Measurements from ENCODE around the gene PNO1. TPM values are rescaled to one million over a fixed set of nuclear protein-coding genes. Genes with fewer than 3 reads are reported as not detected.

The PNO1 gene
- total and polyA plus RNA-seq, 9 of the 15 experiments (the other 6 are each of a cell fraction or from before 2014, with no cell fraction given), result 11.8 to 81.7 (median 41.1) TPM

GRCh38 chr2:68187329-68187728 is 29.6 kb downstream of the PNO1 start:
- BruUV-seq (replicated peaks), result no TSS peak
- no peak for ATAC-seq
- Histone ChIP-seq H3K79me2 (ENCODE audit: control insufficient read depth, insufficient read depth, low read length) (peaks cover 76% of the 10 kb centered on the region), H3K27me3 (ENCODE audit: control insufficient read depth in 2 of 2, insufficient read depth in 2 of 2, low read length in 2 of 2) (no peaks in the 10 kb centered on the region), H3K27ac (ENCODE audit: extremely low read depth, low read depth, low read length) (no peak overlapping the region), H2AFZ (ENCODE audit: low read depth, low read length) (no peak overlapping the region), H3K9me3 (replicated peaks; ENCODE audit: control insufficient read depth, insufficient read depth, low read depth, low read length) (no peaks in the 10 kb centered on the region), H3K36me3 (ENCODE audit: control insufficient read depth, insufficient read depth, low read length) (peaks cover 43% of the 10 kb centered on the region), H3K9ac (ENCODE audit: insufficient read depth in 1 of 2, low read depth in 2 of 2, low read length in 2 of 2) (no peak overlapping the region), H3K4me3 (no peak overlapping the region), H3K9me1 (ENCODE audit: control insufficient read depth, insufficient read depth, low read length) (no peaks in the 10 kb centered on the region), H3K4me1 (replicated peaks in 1 of 2; ENCODE audit: control insufficient read depth in 2 of 2, insufficient read depth in 2 of 2, low read length in 2 of 2) (no peaks in the 10 kb centered on the region; a peak in 1 of 5 replicates), H3K4me2 (ENCODE audit: insufficient read depth, low read length) (no peak overlapping the region), H4K20me1 (replicated peaks; ENCODE audit: control insufficient read depth, insufficient read depth, low read length) (no peaks in the 10 kb centered on the region)
- ChIA-PET CTCF (ENCODE audit: low intra/inter-chr PET ratio) (interaction anchor here (1.1 kb wide), 1 partner anchor 105 kb away, joined by 3 read pairs; no protein-coding TSS in a partner anchor), POLR2A (no interaction called here)
- DNase-seq (ENCODE audit: extremely low read depth in 1 of 4, low spot score in 3 of 4), result no peak
- no peak for TF ChIP-seq BCLAF1 (IDR thresholded peaks at IDR 0.05; ENCODE audit: borderline replicate concordance in 1 of 2, control insufficient read depth in 1 of 2, low read depth in 2 of 2, low read length in 1 of 2)
- TF ChIP-seq TAF15 (IDR thresholded peaks at IDR 0.05; ENCODE audit: low read depth, low read length), result no peak
- TF ChIP-seq NCOA4 (IDR thresholded peaks at IDR 0.05; ENCODE audit: partially characterized antibody), result no peak
- TF ChIP-seq FOXP4 (CRISPR knock-in tag; IDR thresholded peaks at IDR 0.05; ENCODE audit: borderline replicate concordance), result no peak
- no peak for TF ChIP-seq NCOA2 (IDR thresholded peaks at IDR 0.05; ENCODE audit: partially characterized antibody in 2 of 2)
- intact Hi-C loops (cut with micrococcal nuclease), result loop anchor here (10.0 kb wide), 1 partner anchor 57 kb away; no protein-coding TSS in a partner anchor
- in situ Hi-C loops (cut with MboI), result no loop called here
- WGBS (ENCODE audit: insufficient coverage, low coverage, missing lambda C conversion rate), result 15% methylated on average over 1 of the region's 1 CpG
- FAIRE-seq, result no peak
